GM12892 (cell line): ENCODE results near the gene SEPTIN5.
"Not testable (repeated sequence)": the region's sequence is repeated elsewhere in the genome, so short reads cannot be mapped to it uniquely, and the experiment has no call there.

Source experiments
- DNase-seq: peaks from one replicate; pipeline ENCODE4 v3.0.0; 2011; ENCODE audit not compliant: insufficient read length
- FAIRE-seq: peaks from 2 replicates; lab custom pipeline; 2011; peaks lifted over from hg19 to GRCh38; lab: Jason Lieb, UNC
- POLR2A ChIP-seq: IDR thresholded peaks from 2 replicates; pipeline ENCODE4 v1.6.1; 2011; ENCODE audit warnings: low read depth, low read length, control low read depth
- POLR2AphosphoS5 ChIP-seq: IDR thresholded peaks from 2 replicates; pipeline ENCODE4 v1.6.1; 2011; ENCODE audit warnings: low read depth, low read length, control low read depth
- TAF1 ChIP-seq: IDR thresholded peaks from 2 replicates; pipeline ENCODE4 v1.6.1; 2011; ENCODE audit warnings: low read depth, mild to moderate bottlenecking, control low read depth, low read length, borderline replicate concordance

Gene SEPTIN5

GRCh38 chr22:19720150-19720827 is 6.0 kb downstream of the SEPTIN5 start:
- TF ChIP-seq TAF1 = no peak
- TF ChIP-seq POLR2A = no peak
- TF ChIP-seq POLR2AphosphoS5 = no peak
- FAIRE-seq (no peak), DNase-seq (no peak)

- TF ChIP-seq POLR2A (no peak), TAF1 (no peak), POLR2AphosphoS5 (no peak)
- FAIRE-seq (no peak), DNase-seq (no peak)
These were observed 6.7 kb downstream of the SEPTIN5 start for GRCh38 chr22:19720999-19721329.

- FAIRE-seq = no peak
- TF ChIP-seq TAF1 (no peak), POLR2A (no peak), POLR2AphosphoS5 (no peak)
- no peak for DNase-seq
These were observed 7.3 kb downstream of the SEPTIN5 start for GRCh38 chr22:19721330-19722177.

- DNase-seq (no peak), FAIRE-seq (no peak)
- TF ChIP-seq POLR2A (no peak), POLR2AphosphoS5 (no peak), TAF1 (no peak)
These were observed 8.1 kb downstream of the SEPTIN5 start for GRCh38 chr22:19722178-19722981.

GRCh38 chr22:19722982-19723231 is 8.6 kb downstream of the SEPTIN5 start:
- no peak for FAIRE-seq
- DNase-seq = no peak
- no peak for TF ChIP-seq POLR2A
- no peak for TF ChIP-seq POLR2AphosphoS5
- TF ChIP-seq TAF1 = no peak

GRCh38 chr22:19723232-19723982 is 9.1 kb downstream of the SEPTIN5 start, which contains the start of gene GP1BB:
GP1BB (plus strand) TSS chr22:19723539; CDS start chr22:19723570, 31 bp downstream.
- FAIRE-seq = no peak
- TF ChIP-seq POLR2AphosphoS5 (no peak), TAF1 (no peak), POLR2A (no peak)
- no peak for DNase-seq

- FAIRE-seq = no peak
- DNase-seq = no peak
- TF ChIP-seq TAF1 (no peak), POLR2AphosphoS5 (no peak), POLR2A (no peak)
These were observed 9.9 kb downstream of the SEPTIN5 start for GRCh38 chr22:19723983-19724827.

GRCh38 chr22:19724927-19725661 is 10.8 kb downstream of the SEPTIN5 start:
- DNase-seq = no peak
- FAIRE-seq = no peak
- TF ChIP-seq TAF1 (no peak), POLR2A (no peak), POLR2AphosphoS5 (no peak)

- not testable (repeated sequence) for FAIRE-seq, DNase-seq
These were observed 11.9 kb downstream of the SEPTIN5 start for GRCh38 chr22:19726064-19726788.

GRCh38 chr22:19727310-19728150 is 13.2 kb downstream of the SEPTIN5 start:
- FAIRE-seq (no peak), DNase-seq (no peak)
- TF ChIP-seq POLR2A (no peak), POLR2AphosphoS5 (no peak)
